Loucy (cell line): Measurements from ENCODE around the gene ANOS1.

ENCODE experiments used
- H2AFZ ChIP-seq: fragments of 200-600 bp; sonication (generic); 2 replicates; pipeline ENCODE4 v1.6.0; 2016; ENCODE audit warnings: antibody characterized with exemption, mild to moderate bottlenecking, low read length, moderate library complexity
- H3F3A ChIP-seq: fragments of 200-600 bp; 2 replicates; pipeline ENCODE4 v1.6.0; 2016; ENCODE audit warnings: antibody characterized with exemption, low read depth, mild to moderate bottlenecking
- H3K27me3 ChIP-seq: fragments of 200-600 bp; sonication (generic); 2 replicates; pipeline ENCODE4 v1.6.1; 2014; ENCODE audit warnings: low read length, mild to moderate bottlenecking; ENCODE audit not compliant: insufficient read depth, poor library complexity, severe bottlenecking
- H3K36me3 ChIP-seq: fragments of 200-600 bp; sonication (generic); 2 replicates; pipeline ENCODE4 v1.6.1; 2016; ENCODE audit warnings: low read length; ENCODE audit not compliant: insufficient read depth
- H3K4me1 ChIP-seq: fragments of 200-600 bp; sonication (generic); 2 replicates; pipeline ENCODE4 v1.5.1; 2014; ENCODE audit warnings: low read length, mild to moderate bottlenecking; ENCODE audit not compliant: insufficient read depth, poor library complexity, severe bottlenecking
- H3K4me2 ChIP-seq: fragments of 200-600 bp; sonication (generic); 2 replicates; pipeline ENCODE4 v1.6.0; 2014; ENCODE audit warnings: antibody characterized with exemption, low read length, low read depth, mild to moderate bottlenecking; ENCODE audit not compliant: poor library complexity, severe bottlenecking
- H3K4me3 ChIP-seq: fragments of 200-600 bp; sonication (generic); 2 replicates; pipeline ENCODE4 v1.5.1; 2014; ENCODE audit warnings: low read length, mild to moderate bottlenecking, mixed read lengths; ENCODE audit not compliant: poor library complexity, severe bottlenecking
- H3K79me2 ChIP-seq: fragments of 200-600 bp; sonication (generic); 2 replicates; pipeline ENCODE4 v1.6.1; 2014; ENCODE audit warnings: low read length; ENCODE audit not compliant: insufficient read depth
- H3K9ac ChIP-seq: fragments of 200-600 bp; sonication (generic); 2 replicates; pipeline ENCODE4 v1.6.0; 2014; ENCODE audit warnings: mild to moderate bottlenecking, low read depth, low read length, moderate library complexity; ENCODE audit not compliant: poor library complexity, severe bottlenecking
- H3K9me2 ChIP-seq: fragments of 200-600 bp; sonication (generic); replicated peaks from 2 replicates; pipeline ENCODE4 v1.6.1; 2016; ENCODE audit warnings: low read depth, low read length, mixed read lengths
- H3K9me3 ChIP-seq: fragments of 200-600 bp; sonication (generic); 2 replicates; pipeline ENCODE4 v1.6.1; 2014; ENCODE audit warnings: mild to moderate bottlenecking, antibody characterized with exemption, low read length, low read depth; ENCODE audit not compliant: insufficient read depth
- H4K20me1 ChIP-seq: fragments of 200-600 bp; sonication (generic); 2 replicates; pipeline ENCODE4 v1.6.0; 2014; ENCODE audit warnings: antibody characterized with exemption, low read length, mild to moderate bottlenecking; ENCODE audit not compliant: insufficient read depth, poor library complexity, severe bottlenecking
- EZH2phosphoT487 ChIP-seq: fragments of 200-600 bp; IDR thresholded peaks from 2 replicates; pipeline ENCODE4 v1.6.1; 2018; ENCODE audit warnings: antibody characterized with exemption, mild to moderate bottlenecking, moderate library complexity, borderline replicate concordance
- TF ChIP-seq, protein P1 (sequence below): fragments of 200-600 bp; sonication (generic); conservative IDR thresholded peaks from 2 replicates; pipeline ENCODE4 v1.5.1; 2014; ENCODE audit warnings: mild to moderate bottlenecking, antibody characterized with exemption, low read length

ANOS1 gene

DNA sequence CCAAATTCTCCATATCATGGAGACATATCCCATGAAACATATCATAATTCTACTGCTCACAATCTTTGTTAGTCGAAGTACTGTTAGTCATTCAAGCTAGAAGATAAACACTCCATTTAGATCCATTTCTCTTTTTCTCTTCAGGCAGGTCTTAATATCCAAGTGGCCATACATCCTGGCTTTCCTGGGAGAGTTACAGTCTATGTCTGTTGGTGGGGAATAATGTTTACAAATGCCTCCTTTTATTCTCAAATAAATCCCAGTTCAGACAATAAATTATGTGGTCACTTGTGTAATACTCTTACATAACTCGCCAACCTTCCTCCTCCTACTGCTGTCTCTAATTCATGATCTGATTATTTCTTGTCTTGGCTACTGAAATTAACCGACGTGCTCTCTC, 185.2 kb downstream of the ANOS1 start:
- no peaks in the 10 kb centered on the region for H3K27me3 ChIP-seq
- H3K9me3 ChIP-seq, result no peaks in the 10 kb centered on the region
- no peak overlapping the region for H3K4me3 ChIP-seq
- H3K4me2 ChIP-seq, result no peak overlapping the region
- TF ChIP-seq, protein P1, sequence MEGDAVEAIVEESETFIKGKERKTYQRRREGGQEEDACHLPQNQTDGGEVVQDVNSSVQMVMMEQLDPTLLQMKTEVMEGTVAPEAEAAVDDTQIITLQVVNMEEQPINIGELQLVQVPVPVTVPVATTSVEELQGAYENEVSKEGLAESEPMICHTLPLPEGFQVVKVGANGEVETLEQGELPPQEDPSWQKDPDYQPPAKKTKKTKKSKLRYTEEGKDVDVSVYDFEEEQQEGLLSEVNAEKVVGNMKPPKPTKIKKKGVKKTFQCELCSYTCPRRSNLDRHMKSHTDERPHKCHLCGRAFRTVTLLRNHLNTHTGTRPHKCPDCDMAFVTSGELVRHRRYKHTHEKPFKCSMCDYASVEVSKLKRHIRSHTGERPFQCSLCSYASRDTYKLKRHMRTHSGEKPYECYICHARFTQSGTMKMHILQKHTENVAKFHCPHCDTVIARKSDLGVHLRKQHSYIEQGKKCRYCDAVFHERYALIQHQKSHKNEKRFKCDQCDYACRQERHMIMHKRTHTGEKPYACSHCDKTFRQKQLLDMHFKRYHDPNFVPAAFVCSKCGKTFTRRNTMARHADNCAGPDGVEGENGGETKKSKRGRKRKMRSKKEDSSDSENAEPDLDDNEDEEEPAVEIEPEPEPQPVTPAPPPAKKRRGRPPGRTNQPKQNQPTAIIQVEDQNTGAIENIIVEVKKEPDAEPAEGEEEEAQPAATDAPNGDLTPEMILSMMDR, result no peak
- no peak for TF ChIP-seq EZH2phosphoT487
- no peaks in the 10 kb centered on the region for H3K9me2 ChIP-seq
- H3K9ac ChIP-seq, result no peak overlapping the region
- H2AFZ ChIP-seq, result no peak overlapping the region
- H3F3A ChIP-seq, result no peaks in the 10 kb centered on the region
- H3K4me1 ChIP-seq, result no peaks in the 10 kb centered on the region
- H4K20me1 ChIP-seq, result no peaks in the 10 kb centered on the region
- H3K79me2 ChIP-seq, result no peaks in the 10 kb centered on the region
- H3K36me3 ChIP-seq, result no peaks in the 10 kb centered on the region

- no peak overlapping the region for H3K4me2 ChIP-seq
- no peaks in the 10 kb centered on the region for H3K27me3 ChIP-seq
- no peaks in the 10 kb centered on the region for H3K36me3 ChIP-seq
- no peaks in the 10 kb centered on the region for H3F3A ChIP-seq
- no peak overlapping the region for H3K4me3 ChIP-seq
- H2AFZ ChIP-seq, result no peak overlapping the region
- no peaks in the 10 kb centered on the region for H3K9me3 ChIP-seq
- no peak for TF ChIP-seq EZH2phosphoT487
- TF ChIP-seq, protein P1, result no peak
- H3K4me1 ChIP-seq, result no peaks in the 10 kb centered on the region
- H3K9me2 ChIP-seq, result no peaks in the 10 kb centered on the region
- H3K79me2 ChIP-seq, result no peaks in the 10 kb centered on the region
- no peak overlapping the region for H3K9ac ChIP-seq
- no peaks in the 10 kb centered on the region for H4K20me1 ChIP-seq
Observed at GRCh38 chrX:8520791-8521190, 211.1 kb downstream of the ANOS1 start.

DNA sequence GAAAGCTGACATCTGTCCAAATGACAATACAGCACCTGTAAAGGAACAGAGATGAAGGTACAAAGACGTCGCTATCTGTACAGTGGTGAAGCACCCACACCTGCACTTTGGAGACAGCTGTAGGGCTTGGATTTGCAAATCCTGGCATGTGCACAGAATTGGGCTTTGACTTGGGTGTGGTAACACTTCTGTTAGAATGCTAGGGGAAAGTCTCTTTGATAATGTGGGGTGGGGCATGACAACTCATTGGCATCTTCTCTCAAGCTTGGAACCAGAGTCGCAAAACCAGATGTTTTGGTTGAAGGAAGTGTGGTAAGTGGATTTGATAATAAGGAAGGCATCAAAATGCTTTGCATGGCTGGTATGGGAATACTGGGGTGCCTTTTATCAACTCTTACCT, 211.8 kb downstream of the ANOS1 start:
- Histone ChIP-seq H4K20me1 (no peaks in the 10 kb centered on the region), H2AFZ (no peak overlapping the region), H3K9ac (no peak overlapping the region), H3K4me3 (no peak overlapping the region), H3K79me2 (no peaks in the 10 kb centered on the region), H3K27me3 (no peaks in the 10 kb centered on the region), H3K36me3 (no peaks in the 10 kb centered on the region), H3K4me2 (no peak overlapping the region), H3K9me3 (no peaks in the 10 kb centered on the region), H3F3A (no peaks in the 10 kb centered on the region), H3K4me1 (no peaks in the 10 kb centered on the region), H3K9me2 (no peaks in the 10 kb centered on the region)
- no peak for TF ChIP-seq EZH2phosphoT487
- TF ChIP-seq, protein P1, result no peak
